Prostate gland (tissue), 2 donors: ENCODE measurements around the gene ANTXR1. TPM values are rescaled to one million over a fixed set of nuclear protein-coding genes. Genes with fewer than 3 reads are reported as not detected.

Experiments
- DNase-seq: peaks from one replicate; pipeline ENCODE4 v3.0.0-alpha.2; 2019; ENCODE audit warnings: low spot score
- H3K27ac ChIP-seq, 2 donors: fragments of 200-600 bp; sonication (generic); 2 replicates each; pipeline ENCODE4 v1.5.1; 2017 to 2019
- H3K27me3 ChIP-seq: fragments of 200-600 bp; sonication (generic); replicated peaks from 2 replicates; pipeline ENCODE4 v1.5.1; 2019; ENCODE audit not compliant: insufficient read depth
- H3K36me3 ChIP-seq, 2 donors: fragments of 200-600 bp; sonication (generic); 1 replicate in 1 of 2; 2 replicates in 1 of 2; pipeline versions ENCODE4 v1.5.1 to v1.8.1; 2017 to 2019
- H3K4me1 ChIP-seq: fragments of 200-600 bp; sonication (generic); replicated peaks from 2 replicates; pipeline ENCODE4 v1.5.1; 2019
- H3K4me3 ChIP-seq, 2 donors: fragments of 200-600 bp; sonication (generic); 2 replicates each; pipeline ENCODE4 v1.5.1; 2017 to 2019
- H3K9me3 ChIP-seq: fragments of 200-600 bp; sonication (generic); 2 replicates; pipeline ENCODE4 v1.5.1; 2017
- CTCF ChIP-seq, 4 experiments: fragments of 200-600 bp in 2 of 4; fragments of 450-650 bp in 2 of 4; sonication (generic) in 2 of 4; IDR thresholded peaks; 1 replicate in 3 of 4; 2 replicates in 1 of 4; pipeline ENCODE4 v1.5.1; 2016 to 2019; ENCODE audit warnings: antibody characterized with exemption in 4 of 4, mild to moderate bottlenecking in 2 of 4, moderate library complexity in 2 of 4
- POLR2A ChIP-seq: fragments of 450-650 bp; IDR thresholded peaks from one replicate; pipeline ENCODE4 v1.6.1; 2016; ENCODE audit warnings: antibody characterized with exemption, mild to moderate bottlenecking
- POLR2AphosphoS5 ChIP-seq: sonication (generic); formaldehyde crosslinking; IDR thresholded peaks from one replicate; pipeline ENCODE4 v1.6.1; 2017; ENCODE audit warnings: antibody characterized with exemption
- WGBS: methylation state at CpG from one replicate; pipeline ENCODE4 v1.1.5; 2018; 5-methylcytosine and 5-hydroxymethylcytosine counted together
- intact Hi-C: fragments of 100-400 bp; cut with DNase I; formaldehyde crosslinking; loops from one replicate; pipeline ENCODE4 v1.14.2; 2022
- total RNA-seq, 2 donors: library from RNA; depleted of rRNA; stranded (reverse); fragments of >200 nt; gene quantifications; one replicate each; pipeline ENCODE4 v1.1.0, GENCODE V29; 2016

The ANTXR1 gene
- total RNA-seq, 2 donors from 2014 or later = 25.8 to 48.7 TPM

- intact Hi-C loops = no loop called here
- 72% methylated on average over 9 of the region's 9 CpGs for whole genome bisulfite sequencing
- Histone ChIP-seq H3K9me3 (no peaks in the 10 kb centered on the region), H3K27ac (no peak overlapping the region), H3K36me3 (no peaks in the 10 kb centered on the region), H3K4me3 (no peak overlapping the region), H3K4me1 (no peaks in the 10 kb centered on the region), H3K27me3 (no peaks in the 10 kb centered on the region)
- DNase-seq = no peak
- TF ChIP-seq POLR2AphosphoS5 (no peak), POLR2A (no peak), CTCF (IDR thresholded peaks at IDR 0.05) (no peak)
Measured at GRCh38 chr2:69272803-69273471, 260.0 kb downstream of the ANTXR1 start.

- Histone ChIP-seq H3K9me3 (no peaks in the 10 kb centered on the region), H3K27ac (no peak overlapping the region), H3K36me3 (no peaks in the 10 kb centered on the region), H3K27me3 (no peaks in the 10 kb centered on the region), H3K4me3 (no peak overlapping the region), H3K4me1 (no peaks in the 10 kb centered on the region)
- intact Hi-C loops = no loop called here
- 100% methylated on average over 1 of the region's 1 CpG for WGBS
- no peak for TF ChIP-seq POLR2AphosphoS5
- TF ChIP-seq CTCF (IDR thresholded peaks at IDR 0.05) = no peak
- no peak for TF ChIP-seq POLR2A
- no peak for DNase-seq
Measured at GRCh38 chr2:69275490-69275889, 262.5 kb downstream of the ANTXR1 start.

GRCh38 chr2:69278366-69278765, 265.4 kb downstream of the ANTXR1 start:
- H3K36me3 ChIP-seq = no peaks in the 10 kb centered on the region
- no peaks in the 10 kb centered on the region for H3K4me1 ChIP-seq
- intact Hi-C loops = no loop called here
- no peaks in the 10 kb centered on the region for H3K27me3 ChIP-seq
- no peaks in the 10 kb centered on the region for H3K9me3 ChIP-seq
- no peak overlapping the region for H3K4me3 ChIP-seq
- H3K27ac ChIP-seq = no peak overlapping the region
- WGBS = 41% methylated on average over 5 of the region's 5 CpGs
- TF ChIP-seq POLR2AphosphoS5 (no peak), POLR2A (no peak), CTCF (IDR thresholded peaks at IDR 0.05) (no peak)
- DNase-seq = no peak

- no peak for DNase-seq
- H3K27ac ChIP-seq = no peak overlapping the region
- intact Hi-C loops = no loop called here
- 94% methylated on average over 2 of the region's 2 CpGs for WGBS
- H3K9me3 ChIP-seq = no peaks in the 10 kb centered on the region
- H3K27me3 ChIP-seq = no peaks in the 10 kb centered on the region
- no peak overlapping the region for H3K4me3 ChIP-seq
- H3K4me1 ChIP-seq = no peaks in the 10 kb centered on the region
- TF ChIP-seq CTCF (IDR thresholded peaks at IDR 0.05) = no peak
- no peak for TF ChIP-seq POLR2AphosphoS5
- TF ChIP-seq POLR2A = no peak
- no peaks in the 10 kb centered on the region for H3K36me3 ChIP-seq
Measured at GRCh38 chr2:69279211-69279610, 266.2 kb downstream of the ANTXR1 start.

GRCh38 chr2:69279931-69280681, 267.1 kb downstream of the ANTXR1 start:
- H3K4me3 ChIP-seq = no peak overlapping the region
- TF ChIP-seq CTCF (IDR thresholded peaks at IDR 0.05) = no peak
- TF ChIP-seq POLR2AphosphoS5 = no peak
- 83% methylated on average over 9 of the region's 9 CpGs for WGBS
- H3K36me3 ChIP-seq = no peaks in the 10 kb centered on the region
- DNase-seq = no peak
- no peak overlapping the region for H3K27ac ChIP-seq
- intact Hi-C loops = no loop called here
- no peaks in the 10 kb centered on the region for H3K4me1 ChIP-seq
- H3K9me3 ChIP-seq = no peaks in the 10 kb centered on the region
- no peaks in the 10 kb centered on the region for H3K27me3 ChIP-seq
